IMR-90 (cell line): ENCODE data around the gene KIF12. TPM values are rescaled to one million over a fixed set of nuclear protein-coding genes. Genes with fewer than 3 reads are reported as not detected.

Source experiments
- ATAC-seq: fragments of 200-7000 bp; cut with Tn5 transposase; 2 replicates; pipeline ENCODE4 v1.9.1; 2020; ENCODE audit warnings: low read depth, mild to moderate bottlenecking, moderate library complexity
- BruUV-seq: library from RNA; stranded (reverse); fragments of 400-500 nt; replicated peaks from 2 replicates; lab custom pipeline; 2021; lab: Mats Ljungman, UMichigan
- CTCF ChIA-PET: fragments of 300-600 bp; formaldehyde crosslinking; extraction: SDS; loops from one replicate; lab custom pipeline; 2021; ENCODE audit warnings: antibody characterized with exemption; lab: Yijun Ruan, JAX
- POLR2A ChIA-PET: fragments of 300-600 bp; sonication (Branson Sonifier 250); formaldehyde crosslinking; loops from one replicate; lab custom pipeline; 2022; ENCODE audit warnings: antibody characterized with exemption; ENCODE audit not compliant: unreplicated experiment; lab: Charles Lee
- DNase-seq: peaks from one replicate; pipeline ENCODE4 v3.0.0; 2013
- H2AFZ ChIP-seq: replicated peaks from 2 replicates; pipeline ENCODE3; 2013; ENCODE audit warnings: low read length, mild to moderate bottlenecking; ENCODE audit not compliant: poor library complexity
- H2AK5ac ChIP-seq: 2 replicates; pipeline ENCODE4 v1.6.1; 2013; ENCODE audit warnings: low read depth, low read length, inconsistent platforms
- H2AK9ac ChIP-seq: replicated peaks from 2 replicates; pipeline ENCODE3; 2013; ENCODE audit warnings: mild to moderate bottlenecking, low read depth, low read length, moderate library complexity; ENCODE audit not compliant: poor library complexity
- H2BK120ac ChIP-seq: 2 replicates; pipeline ENCODE4 v1.6.1; 2013; ENCODE audit warnings: low read depth, low read length, inconsistent platforms
- H2BK15ac ChIP-seq: 3 replicates; pipeline ENCODE4 v1.6.1; 2013; ENCODE audit warnings: low read depth, low read length, inconsistent platforms
- H2BK20ac ChIP-seq: 2 replicates; pipeline ENCODE4 v1.6.1; 2013; ENCODE audit warnings: low read depth, mild to moderate bottlenecking, inconsistent platforms, low read length, moderate library complexity
- H2BK5ac ChIP-seq: 2 replicates; pipeline ENCODE4 v1.6.1; 2013; ENCODE audit warnings: mild to moderate bottlenecking, low read depth, low read length, inconsistent platforms; ENCODE audit not compliant: poor library complexity, severe bottlenecking
- H3K14ac ChIP-seq: replicated peaks from 2 replicates; pipeline ENCODE4 v1.6.1; 2013; ENCODE audit warnings: low read depth, low read length, inconsistent platforms
- H3K18ac ChIP-seq: 2 replicates; pipeline ENCODE4 v1.6.1; 2013; ENCODE audit warnings: low read depth, low read length, control low read depth
- H3K23ac ChIP-seq: 2 replicates; pipeline ENCODE4 v1.6.1; 2013; ENCODE audit warnings: low read depth, low read length, inconsistent platforms
- H3K27ac ChIP-seq: 2 replicates; pipeline ENCODE4 v1.5.1; 2013; ENCODE audit warnings: mild to moderate bottlenecking, control low read depth, low read length; ENCODE audit not compliant: insufficient read depth
- H3K27me3 ChIP-seq: 2 replicates; pipeline ENCODE4 v1.6.1; 2013; ENCODE audit warnings: low read length; ENCODE audit not compliant: control insufficient read depth, insufficient read depth
- H3K36me3 ChIP-seq: 2 replicates; pipeline ENCODE4 v1.6.1; 2013; ENCODE audit warnings: low read length, mixed read lengths; ENCODE audit not compliant: control insufficient read depth, insufficient read depth
- H3K4ac ChIP-seq: 2 replicates; pipeline ENCODE4 v1.6.1; 2013; ENCODE audit warnings: low read depth, low read length, inconsistent platforms
- H3K4me1 ChIP-seq: 2 replicates; pipeline ENCODE4 v1.6.1; 2013; ENCODE audit warnings: low read length, mixed read lengths; ENCODE audit not compliant: control insufficient read depth, insufficient read depth
- H3K4me2 ChIP-seq: 2 replicates; pipeline ENCODE4 v1.6.1; 2013; ENCODE audit warnings: low read depth, mild to moderate bottlenecking, control low read depth, low read length, moderate library complexity
- H3K4me3 ChIP-seq: 2 replicates; pipeline ENCODE4 v1.5.1; 2013; ENCODE audit warnings: low read depth, mild to moderate bottlenecking, control low read depth, low read length, moderate library complexity; ENCODE audit not compliant: insufficient read depth
- H3K56ac ChIP-seq: 2 replicates; pipeline ENCODE4 v1.6.1; 2013; ENCODE audit warnings: low read length, inconsistent platforms; ENCODE audit not compliant: insufficient read depth; ENCODE audit errors: extremely low read depth
- H3K79me1 ChIP-seq, 2 experiments: 2 replicates each; pipeline ENCODE4 v1.6.1; 2013; ENCODE audit warnings: low read length in 2 of 2, inconsistent platforms in 1 of 2, low read depth in 1 of 2
- H3K9ac ChIP-seq: 2 replicates; pipeline ENCODE4 v1.6.1; 2013; ENCODE audit warnings: low read depth, low read length, control low read depth
- H3K9me1 ChIP-seq: 2 replicates; pipeline ENCODE4 v1.6.1; 2013; ENCODE audit warnings: low read length, inconsistent platforms; ENCODE audit not compliant: insufficient read depth
- H3K9me3 ChIP-seq: 2 replicates; pipeline ENCODE4 v1.6.1; 2013; ENCODE audit warnings: low read length; ENCODE audit not compliant: control insufficient read depth, insufficient read depth
- H4K20me1 ChIP-seq: 2 replicates; pipeline ENCODE4 v1.6.1; 2013; ENCODE audit warnings: low read length, inconsistent platforms; ENCODE audit not compliant: insufficient read depth
- H4K5ac ChIP-seq: 2 replicates; pipeline ENCODE4 v1.6.1; 2013; ENCODE audit warnings: mild to moderate bottlenecking, low read depth, low read length, control low read depth
- H4K8ac ChIP-seq, 2 experiments: 2 replicates each; pipeline ENCODE4 v1.6.1; 2013; ENCODE audit warnings: low read depth in 2 of 2, low read length in 2 of 2, control low read depth in 1 of 2, inconsistent platforms in 1 of 2
- H4K91ac ChIP-seq: 2 replicates; pipeline ENCODE4 v1.6.1; 2013; ENCODE audit warnings: low read depth, low read length, inconsistent platforms; ENCODE audit not compliant: insufficient read depth
- BHLHE40 ChIP-seq: fragments of 150-350 bp; IDR thresholded peaks from 2 replicates; pipeline ENCODE4 v1.6.1; 2016; ENCODE audit warnings: mild to moderate bottlenecking, low read depth, low read length
- CEBPB ChIP-seq: IDR thresholded peaks from 2 replicates; pipeline ENCODE4 v1.6.1; 2012; ENCODE audit warnings: low read depth, low read length, improper control_type of control experiment
- CHD1 ChIP-seq: IDR thresholded peaks from 2 replicates; pipeline ENCODE4 v1.6.1; 2012; ENCODE audit warnings: low read depth, low read length, improper control_type of control experiment
- CTCF ChIP-seq: conservative IDR thresholded peaks from 2 replicates; pipeline ENCODE4 v1.5.1; 2012; ENCODE audit warnings: mild to moderate bottlenecking, low read depth, low read length, improper control_type of control experiment
- ELK1 ChIP-seq: fragments of 150-350 bp; IDR thresholded peaks from 2 replicates; pipeline ENCODE4 v1.6.1; 2016; ENCODE audit warnings: low read depth, mild to moderate bottlenecking, low read length, moderate library complexity, borderline replicate concordance
- FOS ChIP-seq: fragments of 150-350 bp; IDR thresholded peaks from 2 replicates; pipeline ENCODE4 v1.6.1; 2016; ENCODE audit warnings: low read depth, low read length
- MAFK ChIP-seq: IDR thresholded peaks from 2 replicates; pipeline ENCODE4 v1.6.1; 2012; ENCODE audit warnings: low read depth, low read length, improper control_type of control experiment
- MAZ ChIP-seq: IDR thresholded peaks from 2 replicates; pipeline ENCODE4 v1.6.1; 2012; ENCODE audit warnings: low read depth, mild to moderate bottlenecking, low read length, improper control_type of control experiment, moderate library complexity, borderline replicate concordance
- MXI1 ChIP-seq: IDR thresholded peaks from 2 replicates; pipeline ENCODE4 v1.6.1; 2012; ENCODE audit warnings: low read depth, mild to moderate bottlenecking, low read length, moderate library complexity, borderline replicate concordance
- NFE2L2 ChIP-seq: fragments of 150-350 bp; IDR thresholded peaks from 2 replicates; pipeline ENCODE4 v1.6.1; 2016; ENCODE audit warnings: low read depth, mild to moderate bottlenecking, low read length
- POLR2A ChIP-seq: IDR thresholded peaks from 2 replicates; pipeline ENCODE4 v1.6.1; 2012; ENCODE audit warnings: mild to moderate bottlenecking, low read depth, low read length
- RAD21 ChIP-seq: IDR thresholded peaks from 2 replicates; pipeline ENCODE4 v1.6.1; 2012; ENCODE audit warnings: low read length, improper control_type of control experiment
- RCOR1 ChIP-seq: IDR thresholded peaks from 2 replicates; pipeline ENCODE4 v1.6.1; 2012; ENCODE audit warnings: mild to moderate bottlenecking, low read length, improper control_type of control experiment; ENCODE audit not compliant: insufficient replicate concordance
- RFX5 ChIP-seq: IDR thresholded peaks from 2 replicates; pipeline ENCODE4 v1.8.0; 2012; ENCODE audit warnings: low read depth, mild to moderate bottlenecking, low read length, moderate library complexity
- SMC3 ChIP-seq: fragments of 150-350 bp; IDR thresholded peaks from 2 replicates; pipeline ENCODE4 v1.6.1; 2016; ENCODE audit warnings: low read depth, mild to moderate bottlenecking, antibody characterized with exemption, low read length, moderate library complexity
- USF2 ChIP-seq: fragments of 150-350 bp; IDR thresholded peaks from 2 replicates; pipeline ENCODE4 v1.6.1; 2017; ENCODE audit warnings: mild to moderate bottlenecking, antibody characterized with exemption, low read length, low read depth
- WGBS, 2 experiments: methylation state at CpG; one replicate each; pipeline versions ENCODE4 v1.1.5 to v1.1.7; 2013; ENCODE audit warnings: missing lambda C conversion rate in 2 of 2; ENCODE audit not compliant: insufficient read length in 1 of 2; ENCODE audit errors: extremely low coverage in 2 of 2; 5-methylcytosine and 5-hydroxymethylcytosine counted together
- dilution Hi-C: fragments of 300-500 bp; cut with HindIII; formaldehyde crosslinking; loops from one replicate; pipeline ENCODE4 v1.14.3; 2018; ENCODE audit warnings: low sequenced_read_pairs; ENCODE audit not compliant: unreplicated experiment
- in situ Hi-C: fragments of 300-500 bp; cut with MboI; formaldehyde crosslinking; loops from 3 replicates; pipeline ENCODE4 v1.14.3; 2019; ENCODE audit warnings: low sequenced_read_pairs, inconsistent platforms, mixed read lengths
- intact Hi-C: fragments of 100-400 bp; cut with micrococcal nuclease; formaldehyde crosslinking; loops from 2 replicates; pipeline ENCODE4 v1.10.0; 2022
- polyA plus RNA-seq, 3 experiments: library from polyadenylated mRNA; depleted of rRNA; stranded (reverse); fragments of >200 nt; gene quantifications; 2 replicates each; pipeline ENCODE4 v1.2.3, GENCODE V29; 2012; ENCODE audit warnings: low replicate concordance in 1 of 3
- total RNA-seq: library from RNA; depleted of rRNA; stranded (reverse); fragments of >200 nt; gene quantifications from 2 replicates; pipeline ENCODE4 v1.2.3, GENCODE V29; 2012

The KIF12 gene
- total and polyA plus RNA-seq, 2 of the 4 experiments (the other 2 are of a cell fraction) = not detected

GRCh38 chr9:114094971-114095370 is 4.1 kb downstream of the KIF12 start:
- no peak overlapping the region for H3K18ac ChIP-seq
- no TSS peak for BruUV-seq
- H2BK20ac ChIP-seq = no peak overlapping the region
- ATAC-seq (no peak), DNase-seq (no peak)
- in situ Hi-C loops = no loop called here
- H4K20me1 ChIP-seq = no peaks in the 10 kb centered on the region
- intact Hi-C loops = no loop called here
- H3K4me1 ChIP-seq = no peaks in the 10 kb centered on the region
- no peak overlapping the region for H3K23ac ChIP-seq
- H3K14ac ChIP-seq = no peak overlapping the region
- H3K9me3 ChIP-seq = no peaks in the 10 kb centered on the region
- H3K27me3 ChIP-seq = peaks cover 68% of the 10 kb centered on the region
- no peak overlapping the region for H4K8ac ChIP-seq
- H2BK15ac ChIP-seq = no peak overlapping the region
- no peak overlapping the region for H2AK5ac ChIP-seq
- H2BK5ac ChIP-seq = no peak overlapping the region
- H3K4ac ChIP-seq = no peak overlapping the region
- ChIA-PET POLR2A (no interaction called here), CTCF (no interaction called here)
- H4K91ac ChIP-seq = no peak overlapping the region
- no peaks in the 10 kb centered on the region for H3K9me1 ChIP-seq
- no peak overlapping the region for H3K4me3 ChIP-seq
- H2AFZ ChIP-seq = no peak overlapping the region
- no peak overlapping the region for H3K27ac ChIP-seq
- no peak overlapping the region for H3K4me2 ChIP-seq
- no peak overlapping the region for H2AK9ac ChIP-seq
- dilution Hi-C loops = no loop called here
- no peak overlapping the region for H2BK120ac ChIP-seq
- H3K36me3 ChIP-seq = no peaks in the 10 kb centered on the region
- H3K56ac ChIP-seq = no peak overlapping the region
- WGBS, 2 experiments = 96% methylated on average over 4 of the region's 12 CpGs; no CpG with 5 or more reads in 1 of the 2 experiments
- no peak overlapping the region for H4K5ac ChIP-seq
- TF ChIP-seq RFX5 = no peak
- TF ChIP-seq CHD1 = no peak
- TF ChIP-seq POLR2A = no peak
- no peak for TF ChIP-seq RCOR1
- no peak for TF ChIP-seq FOS
- no peak for TF ChIP-seq MXI1
- no peak for TF ChIP-seq MAZ
- TF ChIP-seq ELK1 = no peak
- no peak for TF ChIP-seq MAFK
- no peak for TF ChIP-seq USF2
- no peak for TF ChIP-seq SMC3
- TF ChIP-seq CEBPB = no peak
- TF ChIP-seq NFE2L2 = no peak
- TF ChIP-seq BHLHE40 = no peak
- no peak for TF ChIP-seq CTCF
- TF ChIP-seq RAD21 = no peak
- H3K9ac ChIP-seq = no peak overlapping the region
- no peaks in the 10 kb centered on the region for H3K79me1 ChIP-seq
